HG03457 (cell line): ENCODE results near the gene CACNA2D1.

Source experiments
- ATAC-seq: cut with Tn5 transposase; IDR thresholded peaks from one replicate; pipeline ENCODE4 v1.9.1; 2021; ENCODE audit warnings: moderate number of reproducible peaks; ENCODE audit not compliant: unreplicated experiment

The CACNA2D1 gene

DNA sequence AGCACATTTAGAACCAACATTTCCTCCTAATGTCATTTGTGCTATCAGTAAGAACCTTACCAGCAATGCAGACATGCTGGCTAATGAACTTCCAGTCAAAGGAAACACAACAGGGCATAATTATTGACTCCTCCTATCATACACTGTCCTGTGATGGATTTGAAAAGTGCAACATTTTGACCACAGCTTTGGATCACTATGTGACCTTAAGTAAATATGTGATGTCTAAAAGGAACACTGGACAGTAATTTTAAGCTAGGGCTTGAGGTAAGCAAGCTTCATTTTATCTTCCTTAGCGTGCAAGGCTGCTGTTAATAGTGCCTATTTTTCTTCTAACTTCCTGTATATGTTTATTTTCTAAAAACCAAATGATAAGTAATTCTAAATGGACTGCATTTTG, 433.2 kb downstream of the CACNA2D1 start:
- ATAC-seq: no peak

DNA sequence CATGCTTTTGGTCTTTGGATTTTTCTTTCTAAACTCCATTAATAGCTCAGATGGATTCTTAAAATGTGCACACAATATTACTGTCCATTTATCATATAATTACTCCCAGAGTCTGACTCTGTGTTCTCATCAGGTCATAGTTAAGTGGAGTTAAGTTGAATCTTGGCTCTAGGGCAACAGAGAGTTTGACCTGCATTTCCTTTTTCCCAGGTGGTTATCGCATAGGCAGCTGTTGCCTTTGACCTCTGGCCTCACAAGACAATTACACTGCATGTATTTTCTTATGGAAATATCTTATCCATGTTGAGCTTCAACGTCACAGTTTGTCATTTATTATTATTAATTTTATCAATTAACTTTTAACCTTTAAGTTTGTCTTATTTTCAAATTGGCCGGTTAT, 436.3 kb downstream of the CACNA2D1 start:
- no peak for ATAC-seq

DNA sequence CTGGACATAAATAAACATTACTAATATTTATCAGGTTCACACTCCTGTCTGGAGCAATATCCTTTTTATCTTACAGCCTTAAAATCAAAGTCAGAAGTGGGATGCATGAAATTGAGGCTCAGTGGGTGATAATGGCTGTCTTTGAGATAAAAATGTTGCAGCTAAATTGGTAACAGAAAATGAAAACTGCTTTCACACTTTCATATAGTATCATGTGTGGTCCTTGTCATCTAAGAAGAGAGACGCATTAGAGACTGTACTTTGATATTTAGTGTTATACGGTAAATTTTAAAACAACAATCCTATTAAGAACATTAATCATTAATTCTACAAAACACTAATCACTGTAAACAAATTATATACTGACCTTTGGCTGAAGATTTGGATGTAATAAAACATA, 438.5 kb downstream of the CACNA2D1 start:
- ATAC-seq: no peak

- no peak for ATAC-seq
These were observed 450.4 kb downstream of the CACNA2D1 start for GRCh38 chr7:81993186-81993585.

DNA sequence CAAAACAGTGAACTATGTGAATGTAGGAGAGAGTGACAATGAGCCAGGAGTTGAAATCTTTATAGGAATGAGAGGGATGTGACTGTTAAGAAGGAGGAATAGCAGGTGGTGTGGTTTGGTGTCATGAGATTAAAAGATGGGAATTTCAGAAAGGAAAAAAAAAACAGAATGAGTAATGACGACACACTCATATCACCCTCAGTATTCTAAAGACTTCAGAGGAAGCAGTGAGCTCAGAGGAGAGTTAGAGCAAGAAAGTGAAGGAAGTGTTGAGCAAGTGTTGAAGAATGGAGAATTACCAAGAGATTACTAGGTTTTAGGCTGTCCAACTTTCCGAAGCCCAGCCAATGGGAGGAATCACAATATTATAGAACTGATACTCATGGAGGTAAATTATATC, 453.2 kb downstream of the CACNA2D1 start:
- no peak for ATAC-seq

GRCh38 chr7:81986723-81987470, 456.7 kb downstream of the CACNA2D1 start:
- no peak for ATAC-seq

- ATAC-seq: no peak
These were observed 460.2 kb downstream of the CACNA2D1 start for GRCh38 chr7:81983406-81983805.

GRCh38 chr7:81973117-81973516, 470.5 kb downstream of the CACNA2D1 start:
- ATAC-seq: no peak

DNA sequence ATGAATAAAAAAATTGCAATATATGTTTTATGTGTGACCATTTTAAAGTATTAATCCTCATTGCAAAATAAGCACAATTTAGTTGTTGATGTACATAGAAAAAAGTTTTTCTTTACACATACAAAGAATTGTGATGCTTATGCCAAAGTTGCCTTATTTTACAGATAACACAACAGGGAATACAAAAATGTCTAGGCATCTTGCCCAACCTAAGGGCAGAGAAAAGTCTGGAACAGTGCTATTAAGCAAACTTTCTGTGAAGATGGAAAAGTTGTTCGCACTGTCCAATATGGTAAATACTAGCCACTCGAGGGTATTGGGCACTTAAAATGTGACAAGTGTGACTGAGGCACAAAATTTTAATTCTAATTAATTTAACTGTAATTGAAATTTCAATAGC, 483.6 kb downstream of the CACNA2D1 start:
- no peak for ATAC-seq

- no peak for ATAC-seq
These were observed 486.1 kb downstream of the CACNA2D1 start for GRCh38 chr7:81957517-81957916.

- ATAC-seq: peak; percentile 67
These were observed 487.1 kb downstream of the CACNA2D1 start for GRCh38 chr7:81956520-81956919.

- ATAC-seq: no peak
These were observed 494.3 kb downstream of the CACNA2D1 start for GRCh38 chr7:81949306-81949705.

GRCh38 chr7:81944058-81944457, 499.5 kb downstream of the CACNA2D1 start:
- no peak for ATAC-seq

DNA sequence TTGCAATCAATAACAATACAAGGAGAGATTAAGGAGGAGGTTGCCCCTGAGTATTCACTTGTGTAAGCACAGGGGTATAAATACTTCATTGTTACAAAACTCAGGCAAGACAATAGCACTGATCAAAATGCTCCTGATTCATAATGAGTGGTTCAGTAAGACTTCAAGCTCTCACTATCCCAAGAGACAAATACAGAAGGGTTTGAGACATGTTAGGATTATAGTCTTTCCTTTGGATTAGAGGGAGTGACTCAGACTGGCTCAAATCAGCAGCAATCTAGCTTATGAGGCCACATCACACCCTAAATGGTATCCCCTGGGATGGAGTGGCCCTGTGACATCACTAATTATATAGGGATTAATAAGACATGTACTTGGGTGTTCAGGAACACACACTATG, 506.5 kb downstream of the CACNA2D1 start:
- no peak for ATAC-seq

DNA sequence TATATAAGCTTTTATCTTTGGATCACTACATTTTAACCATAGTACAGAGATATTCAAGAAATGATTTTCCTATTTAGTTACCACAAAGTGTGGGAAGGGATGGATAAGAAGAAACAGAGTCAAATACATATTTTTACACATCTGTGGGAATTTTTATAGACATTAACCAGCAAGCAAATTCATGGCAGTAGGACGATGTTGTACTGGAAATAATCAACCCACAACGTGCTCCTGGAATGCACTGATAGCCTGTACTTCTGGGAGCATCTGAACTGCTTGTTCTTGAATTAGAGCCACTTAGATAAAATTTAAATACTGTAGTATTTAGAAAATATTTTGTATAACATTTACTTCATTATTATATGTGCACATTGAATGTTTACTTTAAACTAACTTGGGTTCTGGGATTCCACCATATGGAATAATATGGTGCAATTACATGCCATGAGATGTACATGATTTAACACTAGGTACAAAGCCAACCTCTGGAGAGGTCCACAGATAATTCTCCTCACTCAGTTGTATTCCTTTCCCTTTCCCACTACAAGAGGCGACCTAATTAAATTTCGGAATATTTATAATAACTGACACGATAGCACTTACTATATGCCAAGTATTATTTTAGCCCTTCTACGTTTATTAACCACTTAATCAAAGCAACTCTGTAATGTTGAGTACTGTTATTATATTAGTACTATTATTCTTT, 508.8 kb downstream of the CACNA2D1 start:
- ATAC-seq: no peak

GRCh38 chr7:81932936-81933335, 510.6 kb downstream of the CACNA2D1 start:
- no peak for ATAC-seq

DNA sequence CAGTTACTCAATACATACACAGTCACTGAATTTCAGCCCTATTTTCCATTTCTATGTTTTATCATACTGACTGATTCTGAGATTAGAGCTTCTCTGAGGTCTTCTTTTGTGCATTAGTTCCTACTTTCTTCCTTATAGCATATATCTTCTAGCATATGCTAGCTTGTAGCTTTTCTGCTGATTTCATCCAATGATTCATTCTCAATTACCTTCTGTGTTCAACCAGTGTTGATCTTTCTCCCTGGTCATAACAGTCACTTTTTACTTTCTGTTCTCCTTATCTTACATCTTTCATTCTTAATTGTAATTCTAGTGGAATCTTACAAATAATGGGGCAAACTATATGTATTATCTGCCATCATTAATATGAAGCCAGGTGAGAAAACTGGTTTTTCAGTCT, 514.2 kb downstream of the CACNA2D1 start:
- no peak for ATAC-seq

DNA sequence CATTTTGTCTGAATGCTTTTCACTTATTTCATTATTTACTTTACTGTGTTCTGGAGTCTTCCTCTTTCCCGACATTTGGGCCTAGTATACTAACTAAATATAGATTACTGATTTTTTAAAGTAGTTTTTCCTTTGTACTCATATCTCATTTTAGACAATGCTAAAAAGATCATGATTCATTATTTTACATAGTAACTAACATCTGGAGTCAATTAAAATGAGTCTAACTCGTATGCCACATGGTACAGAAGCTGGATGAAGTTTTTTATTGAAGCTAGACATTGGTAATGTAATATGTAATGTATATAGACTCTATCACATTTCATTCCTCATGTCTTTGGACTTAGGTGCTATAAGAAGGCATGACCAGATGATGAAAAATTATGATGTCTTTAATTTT, 517.4 kb downstream of the CACNA2D1 start:
- ATAC-seq: no peak

GRCh38 chr7:81925530-81925929, 518.0 kb downstream of the CACNA2D1 start:
- ATAC-seq: no peak

- no peak for ATAC-seq
These were observed 519.1 kb downstream of the CACNA2D1 start for GRCh38 chr7:81924494-81924893.

DNA sequence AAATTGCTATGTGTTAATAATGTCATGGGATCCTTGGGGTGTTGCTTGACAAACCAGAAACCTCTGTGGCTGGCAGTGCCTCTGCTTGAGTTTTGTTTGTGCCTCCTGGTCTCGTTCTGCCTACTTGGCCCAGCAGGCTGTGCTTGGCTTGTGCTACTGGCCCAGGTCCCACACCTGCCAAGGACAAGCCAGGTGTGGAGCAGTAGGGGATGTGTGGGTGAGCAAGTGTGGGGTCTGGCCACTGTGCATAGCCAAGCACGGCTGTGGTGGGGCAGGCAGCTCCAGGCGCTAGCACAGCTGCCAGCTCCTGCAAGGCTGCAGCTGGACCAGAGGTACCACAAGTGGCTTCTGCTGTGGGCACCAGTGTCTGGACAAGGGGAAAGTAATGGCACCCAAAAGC, 524.1 kb downstream of the CACNA2D1 start:
- no peak for ATAC-seq

DNA sequence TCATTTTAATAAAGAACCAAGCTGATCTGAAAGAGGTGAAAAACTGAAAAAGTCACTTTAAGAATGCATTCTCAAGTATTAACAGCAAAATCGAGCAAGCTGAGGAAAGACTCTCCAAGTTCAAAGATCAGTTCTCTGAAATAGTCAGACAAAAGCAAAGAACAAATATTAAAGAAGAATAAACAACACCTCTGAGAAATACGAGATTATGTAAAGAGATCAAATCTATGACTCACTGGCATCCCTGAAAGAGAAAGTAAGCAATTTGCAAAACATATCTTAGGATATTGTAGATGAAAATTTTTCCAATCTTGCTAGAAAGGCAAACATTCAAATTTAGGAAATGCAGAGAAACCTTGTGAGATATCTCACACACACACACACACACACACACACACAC, 535.4 kb downstream of the CACNA2D1 start:
- no peak for ATAC-seq

GRCh38 chr7:81903115-81903514, 540.5 kb downstream of the CACNA2D1 start:
- ATAC-seq: no peak
